Measurements from ENCODE around the gene TACR1. TPM values are rescaled to one million over a fixed set of nuclear protein-coding genes. Genes with fewer than 3 reads are reported as not detected.

TACR1 gene
- total and polyA plus RNA-seq, 2 of the 8 experiments (the other 6 are each of a cell fraction or from before 2014, with no cell fraction given) = 0.09 to 0.37 TPM

DNA sequence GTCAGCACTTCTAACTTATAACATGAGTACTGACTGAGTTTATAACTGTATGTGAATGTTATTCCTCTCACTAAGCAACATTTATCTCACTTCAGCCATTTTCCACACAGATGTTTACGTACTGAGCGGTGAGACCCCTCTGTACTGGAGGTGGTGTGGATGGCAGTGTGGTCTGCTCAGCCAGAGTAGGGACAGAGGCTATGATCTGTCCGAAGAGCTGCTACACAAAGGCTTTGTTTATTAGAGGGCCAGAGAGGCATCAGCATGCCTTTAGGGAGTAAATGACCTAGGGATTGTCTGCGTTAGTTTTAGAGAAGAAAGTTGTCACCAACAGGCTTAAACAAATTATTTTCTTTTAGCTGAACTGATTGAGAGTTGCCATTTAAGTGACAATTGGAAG lies 23.2 kb upstream of the TACR1 start:
- no peak overlapping the region for H4K8ac ChIP-seq (ENCODE audit: extremely low read depth, insufficient read depth, low read length)
- no peak overlapping the region for H2BK20ac ChIP-seq (ENCODE audit: low read length)
- no peak overlapping the region for H2BK15ac ChIP-seq (ENCODE audit: low read length)
- ChIA-PET CTCF (ENCODE audit: partially characterized antibody) (interaction anchor here (0.7 to 1.1 kb wide), 3 partner anchors 23 to 303 kb away, joined by 3 to 4 read pairs (median 4); partner anchors contain the start of gene TACR1), POLR2A (ENCODE audit: partially characterized antibody) (no interaction called here)
- H4K91ac ChIP-seq (replicated peaks; ENCODE audit: insufficient read length, low read length) = no peak overlapping the region
- no peaks in the 10 kb centered on the region for H3K4me1 ChIP-seq (replicated peaks in 1 of 4; ENCODE audit: control insufficient read depth in 3 of 4, insufficient read depth in 4 of 4, low read length in 3 of 4)
- H3K27me3 ChIP-seq (replicated peaks in 1 of 4; ENCODE audit: control insufficient read depth in 3 of 4, extremely low read depth in 1 of 4, insufficient read depth in 3 of 4, low read length in 3 of 4) = no peaks in the 10 kb centered on the region
- H3K9ac ChIP-seq (replicated peaks in 1 of 4; ENCODE audit: extremely low read depth in 1 of 4, low read depth in 3 of 4, low read length in 3 of 4) = no peak overlapping the region
- no peaks in the 10 kb centered on the region for H3K79me2 ChIP-seq (ENCODE audit: control insufficient read depth in 1 of 2, insufficient read depth in 2 of 2, low read length in 2 of 2)
- no peaks in the 10 kb centered on the region for H4K20me1 ChIP-seq (replicated peaks in 1 of 2; ENCODE audit: control insufficient read depth in 1 of 2, insufficient read depth in 2 of 2, low read length in 2 of 2)
- H2AFZ ChIP-seq (ENCODE audit: low read length) = peak overlapping the region; percentile 74; the same call in 1 of the 2 replicates
- 84% methylated on average over 4 of the region's 4 CpGs; no CpG with 5 or more reads in 1 of the 2 experiments for WGBS, 2 experiments (ENCODE audit: extremely low coverage in 1 of 2, insufficient coverage in 1 of 2, insufficient read length in 1 of 2, insufficient replicate concordance in 2 of 2, low coverage in 1 of 2, low lambda C conversion rate in 2 of 2, missing lambda C conversion rate in 1 of 2)
- no peaks in the 10 kb centered on the region for H3K36me3 ChIP-seq (ENCODE audit: control insufficient read depth in 2 of 4, insufficient read depth in 4 of 4, low read length in 3 of 4)
- no peaks in the 10 kb centered on the region for H3K23me2 ChIP-seq (ENCODE audit: low read depth, low read length)
- H4K5ac ChIP-seq (ENCODE audit: insufficient read length, low read depth, low read length) = no peak overlapping the region
- no peak overlapping the region for H2BK12ac ChIP-seq (ENCODE audit: low read depth, low read length)
- H2AK5ac ChIP-seq (ENCODE audit: low read depth, low read length) = no peak overlapping the region
- no peak overlapping the region for H3K27ac ChIP-seq (ENCODE audit: low read depth, low read length)
- 0 out of 2 replicates have a peak overlapping the region, but pooled peaks have one; percentile 46 for H2BK5ac ChIP-seq (ENCODE audit: low read depth, low read length)
- no peak overlapping the region for H3K18ac ChIP-seq (ENCODE audit: extremely low read depth, low read length)
- peaks cover 6 to 7% of the 10 kb centered on the region in 2 experiments; a peak in 3 of 4 replicates for H3K9me3 ChIP-seq (ENCODE audit: insufficient read depth in 2 of 2, low read depth in 1 of 2, low read length in 1 of 2)
- no peak overlapping the region for H2BK120ac ChIP-seq (replicated peaks; ENCODE audit: low read depth, low read length)
- H3K56ac ChIP-seq (replicated peaks; ENCODE audit: insufficient read length, low read depth, low read length) = no peak overlapping the region
- DNase-seq (ENCODE audit: low read depth in 1 of 2, low spot score in 2 of 2) = no peak
- no peak overlapping the region for H3K4me3 ChIP-seq (ENCODE audit: extremely low read depth in 1 of 4, insufficient read depth in 2 of 4, low read depth in 3 of 4, low read length in 4 of 4)
- TF ChIP-seq RAD21 (IDR thresholded peaks at IDR 0.05 in 1 of 2, conservative IDR thresholded peaks at IDR 0.05 in 1 of 2; ENCODE audit: low read depth in 2 of 2, low read length in 2 of 2) (no peak), KDM5A (IDR thresholded peaks at IDR 0.05; ENCODE audit: low read length) (no peak), ZNF274 (IDR thresholded peaks at IDR 0.05; ENCODE audit: borderline replicate concordance, extremely low read depth, low read length) (no peak), NRF1 (IDR thresholded peaks at IDR 0.05; ENCODE audit: low read depth, low read length) (no peak), RFX5 (IDR thresholded peaks at IDR 0.05; ENCODE audit: borderline replicate concordance, low read depth, low read length) (no peak), NANOG (IDR thresholded peaks at IDR 0.05; ENCODE audit: insufficient read depth, low read depth, low read length, poor library complexity, severe bottlenecking) (no peak), BCL11A (IDR thresholded peaks at IDR 0.05; ENCODE audit: low read depth in 2 of 2, low read length in 2 of 2) (no peak)
- TF ChIP-seq, protein P1, sequence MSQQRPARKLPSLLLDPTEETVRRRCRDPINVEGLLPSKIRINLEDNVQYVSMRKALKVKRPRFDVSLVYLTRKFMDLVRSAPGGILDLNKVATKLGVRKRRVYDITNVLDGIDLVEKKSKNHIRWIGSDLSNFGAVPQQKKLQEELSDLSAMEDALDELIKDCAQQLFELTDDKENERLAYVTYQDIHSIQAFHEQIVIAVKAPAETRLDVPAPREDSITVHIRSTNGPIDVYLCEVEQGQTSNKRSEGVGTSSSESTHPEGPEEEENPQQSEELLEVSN (IDR thresholded peaks at IDR 0.05) = no peak
- no peak overlapping the region for H3K4ac ChIP-seq (replicated peaks; ENCODE audit: insufficient read length, low read depth, low read length)
- H3K14ac ChIP-seq (ENCODE audit: insufficient read length) = no peak overlapping the region
- H3K79me1 ChIP-seq (ENCODE audit: low read depth, low read length) = no peaks in the 10 kb centered on the region
- H3K4me2 ChIP-seq (ENCODE audit: insufficient read depth in 1 of 2, low read depth in 2 of 2, low read length in 2 of 2) = no peak overlapping the region
- H3K23ac ChIP-seq (ENCODE audit: insufficient read length) = no peak overlapping the region
- no peak for FAIRE-seq

Measured in H1 (cell line).